ENCODE data around the gene RPS19BP1.

Gene RPS19BP1

GRCh38 chr22:39546889-39547586 is 14.5 kb upstream of the RPS19BP1 start:
- Histone ChIP-seq H3K4me3 (replicated peaks; ENCODE audit: low read depth, low read length) (no peak overlapping the region), H3K36me3 (ENCODE audit: control insufficient read depth, insufficient read depth, low read length) (no peaks in the 10 kb centered on the region), H3K27me3 (replicated peaks; ENCODE audit: control insufficient read depth, insufficient read depth, low read length) (no peaks in the 10 kb centered on the region; the same call in none of the 2 replicates)
- no peak for TF ChIP-seq CTCF (IDR thresholded peaks at IDR 0.05; ENCODE audit: insufficient read depth, low read length, poor library complexity, severe bottlenecking)
- DNase-seq (ENCODE audit: extremely low read depth, insufficient read length), result no peak

GRCh38 chr22:39545386-39546365 is 13.1 kb upstream of the RPS19BP1 start:
- Histone ChIP-seq H3K4me3 (replicated peaks; ENCODE audit: low read depth, low read length) (no peak overlapping the region), H3K27me3 (replicated peaks; ENCODE audit: control insufficient read depth, insufficient read depth, low read length) (no peaks in the 10 kb centered on the region; the same call in none of the 2 replicates), H3K36me3 (ENCODE audit: control insufficient read depth, insufficient read depth, low read length) (no peaks in the 10 kb centered on the region)
- TF ChIP-seq CTCF (IDR thresholded peaks at IDR 0.05; ENCODE audit: insufficient read depth, low read length, poor library complexity, severe bottlenecking), result no peak
- no peak for DNase-seq (ENCODE audit: extremely low read depth, insufficient read length)

- Histone ChIP-seq H3K27me3 (replicated peaks; ENCODE audit: control insufficient read depth, insufficient read depth, low read length) (no peaks in the 10 kb centered on the region), H3K36me3 (ENCODE audit: control insufficient read depth, insufficient read depth, low read length) (no peaks in the 10 kb centered on the region), H3K4me3 (replicated peaks; ENCODE audit: low read depth, low read length) (no peak overlapping the region)
- peak; percentile 63 for TF ChIP-seq CTCF (IDR thresholded peaks at IDR 0.05; ENCODE audit: insufficient read depth, low read length, poor library complexity, severe bottlenecking)
- DNase-seq (ENCODE audit: extremely low read depth, insufficient read length), result no peak
Measured at GRCh38 chr22:39543095-39543494, 10.5 kb upstream of the RPS19BP1 start.

GRCh38 chr22:39537975-39538374 is 5.4 kb upstream of the RPS19BP1 start:
- no peak for DNase-seq (ENCODE audit: extremely low read depth, insufficient read length)
- Histone ChIP-seq H3K4me3 (replicated peaks; ENCODE audit: low read depth, low read length) (no peak overlapping the region), H3K36me3 (ENCODE audit: control insufficient read depth, insufficient read depth, low read length) (no peaks in the 10 kb centered on the region), H3K27me3 (replicated peaks; ENCODE audit: control insufficient read depth, insufficient read depth, low read length) (no peaks in the 10 kb centered on the region)
- no peak for TF ChIP-seq CTCF (IDR thresholded peaks at IDR 0.05; ENCODE audit: insufficient read depth, low read length, poor library complexity, severe bottlenecking)

GRCh38 chr22:39536711-39537110 is 4.2 kb upstream of the RPS19BP1 start:
- no peak for TF ChIP-seq CTCF (IDR thresholded peaks at IDR 0.05; ENCODE audit: insufficient read depth, low read length, poor library complexity, severe bottlenecking)
- Histone ChIP-seq H3K36me3 (ENCODE audit: control insufficient read depth, insufficient read depth, low read length) (no peaks in the 10 kb centered on the region), H3K27me3 (replicated peaks; ENCODE audit: control insufficient read depth, insufficient read depth, low read length) (no peaks in the 10 kb centered on the region), H3K4me3 (replicated peaks; ENCODE audit: low read depth, low read length) (no peak overlapping the region)
- DNase-seq (ENCODE audit: extremely low read depth, insufficient read length), result no peak

Measured in GM06990 (cell line).